ENCODE data around the gene DDX28.

The DDX28 gene, protein sequence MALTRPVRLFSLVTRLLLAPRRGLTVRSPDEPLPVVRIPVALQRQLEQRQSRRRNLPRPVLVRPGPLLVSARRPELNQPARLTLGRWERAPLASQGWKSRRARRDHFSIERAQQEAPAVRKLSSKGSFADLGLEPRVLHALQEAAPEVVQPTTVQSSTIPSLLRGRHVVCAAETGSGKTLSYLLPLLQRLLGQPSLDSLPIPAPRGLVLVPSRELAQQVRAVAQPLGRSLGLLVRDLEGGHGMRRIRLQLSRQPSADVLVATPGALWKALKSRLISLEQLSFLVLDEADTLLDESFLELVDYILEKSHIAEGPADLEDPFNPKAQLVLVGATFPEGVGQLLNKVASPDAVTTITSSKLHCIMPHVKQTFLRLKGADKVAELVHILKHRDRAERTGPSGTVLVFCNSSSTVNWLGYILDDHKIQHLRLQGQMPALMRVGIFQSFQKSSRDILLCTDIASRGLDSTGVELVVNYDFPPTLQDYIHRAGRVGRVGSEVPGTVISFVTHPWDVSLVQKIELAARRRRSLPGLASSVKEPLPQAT

GRCh38 chr16:68022728-68023537, at the start of gene DDX28, which contains the start of gene DUS2:
Gene DDX28 (minus strand): TSS chr16:68023232. CDS start chr16:68023202, 30 bp downstream.
Gene DUS2 (plus strand): TSS chr16:68023284. CDS start chr16:68038024, 14,740 bp downstream.
- FAIRE-seq (peak; percentile 98), DNase-seq (ENCODE audit: insufficient read length, low spot score) (peak; percentile 91)

GRCh38 chr16:68072038-68072695, 49.1 kb upstream of the DDX28 start:
- peak; percentile 96 for FAIRE-seq
- peak; percentile 51 for DNase-seq (ENCODE audit: insufficient read length, low spot score)

GRCh38 chr16:68071518-68071901, 48.5 kb upstream of the DDX28 start:
- no peak for FAIRE-seq

DNA sequence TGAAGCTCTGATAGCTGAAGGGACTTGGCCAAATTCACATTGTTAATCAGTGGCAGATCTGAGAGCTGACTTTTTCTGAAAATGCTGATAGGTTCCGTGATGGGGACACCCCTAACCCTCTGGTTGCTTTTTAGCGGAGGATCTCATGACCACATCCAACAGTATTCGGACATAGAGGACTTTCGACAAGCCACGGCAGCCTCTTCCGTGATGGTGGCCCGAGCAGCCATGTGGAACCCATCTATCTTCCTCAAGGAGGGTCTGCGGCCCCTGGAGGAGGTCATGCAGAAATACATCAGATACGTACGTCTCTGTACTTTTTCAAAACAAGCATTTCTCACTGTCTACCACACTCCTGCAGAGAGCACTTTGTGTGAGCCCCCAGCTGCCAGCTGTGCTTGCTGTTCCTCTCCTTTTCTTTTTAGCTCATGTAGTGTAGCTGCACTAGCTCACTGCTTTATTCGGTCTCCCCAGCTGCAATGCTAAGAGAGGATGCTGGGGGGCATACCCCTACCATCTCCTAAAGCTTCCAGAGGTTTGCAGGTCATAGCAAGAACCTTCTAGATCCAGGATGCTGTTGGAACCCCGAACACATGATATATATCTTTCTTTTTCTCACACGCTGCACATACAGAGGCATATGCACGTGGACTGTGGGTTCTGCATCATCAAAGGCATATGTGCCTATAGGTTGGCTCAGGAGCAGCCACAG, 47.9 kb upstream of the DDX28 start:
- FAIRE-seq, result no peak
- no peak for DNase-seq (ENCODE audit: insufficient read length, low spot score)

More at GRCh38 chr16:68071518-68071901, 48.5 kb upstream of the DDX28 start:
- no peak for DNase-seq (ENCODE audit: insufficient read length, low spot score)

DNA sequence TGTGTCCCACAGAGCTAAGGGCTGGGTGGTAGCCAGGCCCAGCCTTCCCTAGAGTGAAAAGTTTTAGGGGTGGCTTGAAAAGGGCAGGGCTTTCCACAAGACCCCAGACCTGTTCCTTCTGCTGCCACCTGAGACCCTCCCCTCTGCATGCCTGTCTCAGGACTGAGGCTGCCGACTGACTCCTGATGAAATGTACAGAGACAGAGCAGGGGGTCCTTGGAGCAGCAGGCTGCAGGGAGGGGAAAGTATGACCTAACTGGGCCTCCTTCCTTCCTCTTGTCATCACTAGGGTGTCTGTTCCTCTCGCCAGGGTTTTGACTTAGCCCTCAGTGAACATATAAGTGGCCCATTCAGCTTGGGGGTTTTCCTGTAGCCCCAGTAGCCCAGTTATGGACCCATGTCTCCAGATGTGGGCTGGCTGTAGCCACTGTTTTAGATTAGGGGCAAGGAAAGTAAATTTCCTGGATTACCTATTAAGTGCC, 47.3 kb upstream of the DDX28 start:
- FAIRE-seq (no peak), DNase-seq (ENCODE audit: insufficient read length, low spot score) (no peak)

- no peak for FAIRE-seq
- DNase-seq (ENCODE audit: insufficient read length, low spot score), result no peak
Measured at GRCh38 chr16:68069511-68070248, 46.6 kb upstream of the DDX28 start.

GRCh38 chr16:68068926-68069325, 45.9 kb upstream of the DDX28 start:
- FAIRE-seq, result no peak
- no peak for DNase-seq (ENCODE audit: insufficient read length, low spot score)

DNA sequence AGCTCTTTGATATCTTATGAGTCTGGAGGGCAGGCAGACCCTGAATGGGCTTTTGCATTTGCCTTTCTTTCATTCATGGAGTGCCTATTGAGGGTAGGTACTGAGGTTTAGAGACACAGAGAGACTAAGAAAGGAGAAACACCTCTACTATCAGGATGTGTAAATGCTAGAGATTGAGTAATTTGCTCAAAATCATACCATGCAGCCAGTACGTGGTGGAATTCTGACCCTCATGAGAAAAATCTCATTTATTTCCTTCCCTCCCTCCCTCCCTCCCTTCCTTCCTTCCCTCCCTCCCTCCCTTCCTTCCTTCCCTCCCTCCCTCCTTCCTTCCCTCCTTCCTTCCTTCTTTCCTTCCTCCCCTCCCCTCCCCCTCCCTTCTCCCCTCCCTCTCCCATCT, 43.7 kb upstream of the DDX28 start:
- DNase-seq (ENCODE audit: insufficient read length, low spot score), result no peak
- no peak for FAIRE-seq

DNA sequence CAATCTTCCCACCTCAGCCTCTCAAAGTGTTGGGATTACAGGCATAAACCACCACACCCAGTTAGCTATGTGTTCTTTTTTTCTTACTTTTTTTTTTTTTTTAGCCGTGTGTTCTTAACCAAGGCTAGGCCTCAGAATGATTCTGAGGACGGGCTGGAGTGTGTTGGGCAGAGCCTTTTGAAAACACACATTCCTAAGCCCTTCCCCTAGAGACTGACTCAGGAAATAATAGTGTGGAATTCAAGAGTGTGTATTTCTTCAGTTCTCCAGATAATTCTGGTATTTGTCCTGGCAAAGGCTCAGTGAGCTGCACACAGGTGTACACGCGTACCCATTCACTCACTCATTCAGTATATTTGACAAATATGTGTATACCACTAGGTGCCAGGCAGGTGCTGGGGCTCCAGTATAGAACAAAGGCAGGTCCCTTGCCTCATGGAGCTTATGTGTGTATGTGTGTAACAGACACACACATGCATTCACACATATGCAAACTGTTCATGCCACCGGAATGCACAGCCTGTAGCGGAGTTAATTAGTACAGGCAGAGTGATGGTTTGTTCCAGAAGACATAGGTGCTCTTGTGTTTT, 42.8 kb upstream of the DDX28 start:
- no peak for FAIRE-seq

DNA sequence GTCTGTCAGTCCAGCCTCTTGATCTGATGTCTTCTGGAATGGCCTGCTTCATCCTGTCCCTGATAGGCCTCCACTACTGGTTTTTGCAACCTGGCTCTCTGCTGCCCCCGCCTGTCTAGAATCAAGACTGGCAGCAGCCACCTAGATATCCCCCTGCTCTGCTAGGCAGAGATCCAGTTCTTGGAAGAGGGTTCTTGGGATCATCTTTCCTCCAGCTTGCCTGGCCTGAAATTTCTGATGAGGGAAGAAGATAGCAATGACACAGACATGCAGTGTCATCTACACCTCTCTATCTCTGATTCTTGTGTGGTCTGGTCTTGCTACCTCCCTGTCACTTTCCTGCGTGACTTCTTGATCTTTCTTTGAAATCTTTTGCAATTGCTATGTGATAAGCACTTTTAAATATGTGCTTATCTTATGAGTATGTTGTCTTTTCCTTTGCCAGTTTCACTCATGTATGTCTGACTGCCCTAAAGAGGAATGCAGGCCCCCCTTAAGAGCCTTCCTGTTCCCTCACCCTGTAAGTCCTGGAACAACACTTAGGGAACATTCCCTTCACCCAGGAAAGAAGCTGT, 41.8 kb upstream of the DDX28 start:
- peak; percentile 85 for DNase-seq (ENCODE audit: insufficient read length, low spot score)
- FAIRE-seq, result peak; percentile 94

More for the DNA sequence above, 42.8 kb upstream of the DDX28 start:
- DNase-seq (ENCODE audit: insufficient read length, low spot score), result no peak

GRCh38 chr16:68062910-68063393, 39.9 kb upstream of the DDX28 start:
- FAIRE-seq (no peak), DNase-seq (ENCODE audit: insufficient read length, low spot score) (no peak)

- FAIRE-seq, result no peak
- no peak for DNase-seq (ENCODE audit: insufficient read length, low spot score)
Measured at GRCh38 chr16:68061396-68061795, 38.4 kb upstream of the DDX28 start.

- no peak for DNase-seq (ENCODE audit: insufficient read length, low spot score)
- no peak for FAIRE-seq
Measured at GRCh38 chr16:68059804-68060203, 36.8 kb upstream of the DDX28 start.

DNA sequence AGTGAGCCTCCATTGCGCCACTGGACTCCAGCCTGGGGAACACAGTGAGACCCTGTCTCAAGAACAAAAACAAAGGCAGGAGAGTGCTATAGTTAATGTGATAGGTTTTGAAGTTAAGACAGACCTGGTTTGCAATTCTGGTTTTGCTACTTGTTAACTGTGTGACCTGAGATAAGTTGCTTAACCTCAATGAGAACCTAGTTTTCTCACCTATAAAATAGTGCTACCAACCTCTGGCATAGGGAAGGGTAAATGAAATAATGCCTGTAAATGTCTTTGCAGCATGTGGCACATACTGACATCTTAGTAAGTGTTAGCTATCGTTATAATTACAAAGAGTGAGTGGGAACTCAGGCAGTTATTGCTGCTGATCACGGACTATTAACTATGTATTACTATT, 32.4 kb upstream of the DDX28 start:
- DNase-seq (ENCODE audit: insufficient read length, low spot score) (no peak), FAIRE-seq (no peak)

GRCh38 chr16:68049449-68049848, 26.4 kb upstream of the DDX28 start:
- FAIRE-seq, result no peak

DNA sequence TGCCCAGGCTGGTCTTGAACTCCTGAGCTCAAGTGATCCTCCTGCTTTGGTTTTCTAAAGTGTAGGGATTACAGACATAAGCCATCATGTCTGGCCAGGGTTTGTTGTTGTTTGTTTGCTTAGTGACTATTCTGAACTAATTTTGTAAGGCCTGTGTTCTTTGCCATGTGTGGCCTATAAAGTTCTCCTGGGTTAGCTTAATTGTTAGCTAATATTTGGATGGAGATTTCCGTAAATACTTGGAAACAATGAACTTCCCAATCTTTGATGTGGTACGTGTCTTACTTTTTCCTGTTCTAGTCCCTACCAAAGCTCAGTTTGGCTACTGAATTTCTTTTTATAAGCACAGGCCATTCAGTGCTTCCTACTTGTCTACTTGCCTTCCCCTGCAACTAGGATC, 25.0 kb upstream of the DDX28 start:
- DNase-seq (ENCODE audit: insufficient read length, low spot score), result no peak
- FAIRE-seq, result no peak

More at GRCh38 chr16:68049449-68049848, 26.4 kb upstream of the DDX28 start:
- no peak for DNase-seq (ENCODE audit: insufficient read length, low spot score)

GRCh38 chr16:68046106-68046505, 23.1 kb upstream of the DDX28 start:
- FAIRE-seq, result no peak
- no peak for DNase-seq (ENCODE audit: insufficient read length, low spot score)

DNA sequence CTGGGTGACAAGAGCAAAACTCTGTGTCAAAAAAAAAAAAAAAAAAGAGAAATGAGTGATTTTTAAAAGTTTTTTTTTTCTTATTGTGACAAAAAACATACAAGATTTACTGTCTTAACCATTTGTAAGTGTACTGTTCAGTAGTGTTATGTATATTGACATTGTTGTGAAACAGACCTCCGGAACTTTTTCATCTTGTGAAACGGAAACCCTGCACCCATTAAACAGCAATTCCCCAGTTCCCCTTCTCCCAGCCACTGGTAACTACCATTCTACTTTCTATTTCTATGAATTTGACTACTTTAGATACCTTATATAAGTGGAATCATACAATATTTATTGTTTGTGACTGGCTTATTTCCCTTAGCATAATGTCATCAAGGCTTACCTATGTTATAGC, 18.8 kb upstream of the DDX28 start:
- DNase-seq (ENCODE audit: insufficient read length, low spot score) (no peak), FAIRE-seq (no peak)
